ENCODE data around the gene ACSM3.
"Not testable (repeated sequence)": the region's sequence is repeated elsewhere in the genome, so short reads cannot be mapped to it uniquely, and the experiment has no call there.

ACSM3 gene

DNA sequence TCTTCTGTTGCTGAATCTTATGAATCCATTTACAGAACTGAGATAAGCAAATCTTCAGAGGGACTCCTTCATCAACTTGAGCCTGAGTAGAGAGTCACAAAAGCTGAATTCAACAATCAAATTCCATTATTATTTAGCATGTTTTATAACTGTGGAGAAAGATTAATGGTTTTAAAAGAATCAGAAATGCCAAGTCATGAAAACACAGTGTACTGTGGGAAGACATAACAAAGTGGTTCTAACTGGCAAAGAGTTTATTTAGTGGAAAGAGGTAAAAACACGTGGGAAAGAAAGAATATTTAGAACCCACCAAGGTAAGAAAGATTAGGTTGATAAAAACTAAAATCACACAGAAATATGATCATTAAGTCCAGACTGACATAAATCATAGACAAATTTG lies 37.5 kb downstream of the ACSM3 start:
- Histone ChIP-seq H3K9me3 (ENCODE audit: control insufficient read depth, low read length) (no peaks in the 10 kb centered on the region), H3K4ac (ENCODE audit: low read depth in 1 of 2, low read length in 2 of 2) (no peak overlapping the region), H2BK12ac (ENCODE audit: low read length in 2 of 2) (no peak overlapping the region), H3K4me1 (ENCODE audit: control insufficient read depth, insufficient read depth, low read depth, low read length) (no peaks in the 10 kb centered on the region), H3K27me3 (ENCODE audit: control insufficient read depth in 1 of 2, insufficient read depth in 1 of 2, low read length in 2 of 2) (no peaks in the 10 kb centered on the region), H2AK5ac (ENCODE audit: low read length, severe bottlenecking) (no peak overlapping the region), H3K9ac (ENCODE audit: low read length) (no peak overlapping the region), H2BK120ac (ENCODE audit: low read depth, low read length) (no peak overlapping the region), H4K91ac (ENCODE audit: low read length) (no peak overlapping the region), H2BK15ac (ENCODE audit: low read depth, poor library complexity, severe bottlenecking) (no peak overlapping the region), H3K4me3 (ENCODE audit: insufficient read depth in 1 of 2, low read depth in 1 of 2, low read length in 2 of 2) (no peak overlapping the region), H2BK5ac (ENCODE audit: low read depth, low read length, poor library complexity, severe bottlenecking) (no peak overlapping the region), H3K79me1 (replicated peaks; ENCODE audit: low read length, poor library complexity, severe bottlenecking) (no peaks in the 10 kb centered on the region), H3K27ac (ENCODE audit: low read length, poor library complexity, severe bottlenecking) (no peak overlapping the region), H3K23ac (ENCODE audit: low read length in 2 of 2) (no peak overlapping the region), H4K8ac (ENCODE audit: low read length) (no peak overlapping the region), H3K14ac (ENCODE audit: low read length in 2 of 2) (no peak overlapping the region), H3K36me3 (ENCODE audit: control insufficient read depth in 1 of 2, insufficient read depth in 2 of 2, low read depth in 1 of 2, low read length in 2 of 2) (peaks cover 0 to 36% of the 10 kb centered on the region in 2 experiments), H3K18ac (ENCODE audit: low read depth in 1 of 2, low read length in 2 of 2) (no peak overlapping the region), H3K4me2 (ENCODE audit: low read length, poor library complexity, severe bottlenecking) (no peak overlapping the region), H2AFZ (ENCODE audit: low read depth, low read length) (no peak overlapping the region)
- DNase-seq, result no peak
- no CpG with 5 or more reads among the region's 1 CpG for WGBS

- no peak overlapping the region for H2BK12ac ChIP-seq (ENCODE audit: low read length in 2 of 2)
- H2BK120ac ChIP-seq (ENCODE audit: low read depth, low read length), result no peak overlapping the region
- no peak overlapping the region for H2AK5ac ChIP-seq (ENCODE audit: low read length, severe bottlenecking)
- no peak overlapping the region for H3K9ac ChIP-seq (ENCODE audit: low read length)
- no peak overlapping the region for H3K4ac ChIP-seq (ENCODE audit: low read depth in 1 of 2, low read length in 2 of 2)
- H2BK15ac ChIP-seq (ENCODE audit: low read depth, poor library complexity, severe bottlenecking), result no peak overlapping the region
- peaks cover 2% of the 10 kb centered on the region for H3K79me1 ChIP-seq (replicated peaks; ENCODE audit: low read length, poor library complexity, severe bottlenecking)
- H3K36me3 ChIP-seq (ENCODE audit: control insufficient read depth in 1 of 2, insufficient read depth in 2 of 2, low read depth in 1 of 2, low read length in 2 of 2), result peaks cover 0 to 20% of the 10 kb centered on the region in 2 experiments
- DNase-seq, result no peak
- H3K27me3 ChIP-seq (ENCODE audit: control insufficient read depth in 1 of 2, insufficient read depth in 1 of 2, low read length in 2 of 2), result no peaks in the 10 kb centered on the region
- no peak overlapping the region for H3K14ac ChIP-seq (ENCODE audit: low read length in 2 of 2)
- no peak overlapping the region for H3K4me2 ChIP-seq (ENCODE audit: low read length, poor library complexity, severe bottlenecking)
- H3K4me3 ChIP-seq (ENCODE audit: insufficient read depth in 1 of 2, low read depth in 1 of 2, low read length in 2 of 2), result no peak overlapping the region
- H4K91ac ChIP-seq (ENCODE audit: low read length), result no peak overlapping the region
- no peak overlapping the region for H3K23ac ChIP-seq (ENCODE audit: low read length in 2 of 2)
- peaks cover 3% of the 10 kb centered on the region for H3K4me1 ChIP-seq (ENCODE audit: control insufficient read depth, insufficient read depth, low read depth, low read length)
- H2AFZ ChIP-seq (ENCODE audit: low read depth, low read length), result no peak overlapping the region
- H3K18ac ChIP-seq (ENCODE audit: low read depth in 1 of 2, low read length in 2 of 2), result no peak overlapping the region
- WGBS, result 58% methylated on average over 2 of the region's 2 CpGs
- H3K27ac ChIP-seq (ENCODE audit: low read length, poor library complexity, severe bottlenecking), result no peak overlapping the region
- no peaks in the 10 kb centered on the region for H3K9me3 ChIP-seq (ENCODE audit: control insufficient read depth, low read length)
- no peak overlapping the region for H4K8ac ChIP-seq (ENCODE audit: low read length)
- H2BK5ac ChIP-seq (ENCODE audit: low read depth, low read length, poor library complexity, severe bottlenecking), result no peak overlapping the region
These were observed 39.4 kb downstream of the ACSM3 start for GRCh38 chr16:20803192-20803560.

- Histone ChIP-seq H3K4me1 (ENCODE audit: control insufficient read depth, insufficient read depth, low read depth, low read length) (peaks cover 3% of the 10 kb centered on the region), H3K4ac (ENCODE audit: low read depth in 1 of 2, low read length in 2 of 2) (no peak overlapping the region)
- WGBS, result 86% methylated on average over 6 of the region's 7 CpGs
These were observed 39.9 kb downstream of the ACSM3 start for GRCh38 chr16:20803561-20804214.

GRCh38 chr16:20805684-20806167 lies 41.9 kb downstream of the ACSM3 start:
- H3K79me1 ChIP-seq (replicated peaks; ENCODE audit: low read length, poor library complexity, severe bottlenecking); H3K9me3 ChIP-seq (ENCODE audit: control insufficient read depth, low read length); DNase-seq; H2BK12ac ChIP-seq (ENCODE audit: low read length in 2 of 2); H2BK120ac ChIP-seq (ENCODE audit: low read depth, low read length); H2BK15ac ChIP-seq (ENCODE audit: low read depth, poor library complexity, severe bottlenecking); H3K36me3 ChIP-seq (ENCODE audit: control insufficient read depth in 1 of 2, insufficient read depth in 2 of 2, low read depth in 1 of 2, low read length in 2 of 2); H2AK5ac ChIP-seq (ENCODE audit: low read length, severe bottlenecking); H3K4me1 ChIP-seq (ENCODE audit: control insufficient read depth, insufficient read depth, low read depth, low read length); H3K23ac ChIP-seq (ENCODE audit: low read length in 2 of 2); H3K27me3 ChIP-seq (ENCODE audit: control insufficient read depth in 1 of 2, insufficient read depth in 1 of 2, low read length in 2 of 2); H2BK5ac ChIP-seq (ENCODE audit: low read depth, low read length, poor library complexity, severe bottlenecking): not testable (repeated sequence)
- Histone ChIP-seq H4K8ac (ENCODE audit: low read length) (peak overlapping the region; percentile 97), H4K91ac (ENCODE audit: low read length) (peak overlapping the region; percentile 91), H2AFZ (ENCODE audit: low read depth, low read length) (peak overlapping the region; percentile 99), H3K18ac (ENCODE audit: low read depth in 1 of 2, low read length in 2 of 2) (peak overlapping the region; percentile 80 to 97), H3K4me2 (ENCODE audit: low read length, poor library complexity, severe bottlenecking) (peak overlapping the region; percentile 70), H3K14ac (ENCODE audit: low read length in 2 of 2) (peak overlapping the region in 1 of 2 experiments; percentile 50), H3K27ac (ENCODE audit: low read length, poor library complexity, severe bottlenecking) (peak overlapping the region; percentile 48), H3K4ac (ENCODE audit: low read depth in 1 of 2, low read length in 2 of 2) (peak overlapping the region; percentile 79 to 89), H3K9ac (ENCODE audit: low read length) (peak overlapping the region; percentile 93), H3K4me3 (ENCODE audit: insufficient read depth in 1 of 2, low read depth in 1 of 2, low read length in 2 of 2) (peak overlapping the region; percentile 91 to 99)
- whole genome bisulfite sequencing, result 34% methylated on average over 11 of the region's 12 CpGs

More at GRCh38 chr16:20803561-20804214, 39.9 kb downstream of the ACSM3 start:
- Histone ChIP-seq H3K27me3 (ENCODE audit: control insufficient read depth in 1 of 2, insufficient read depth in 1 of 2, low read length in 2 of 2) (no peaks in the 10 kb centered on the region), H2BK120ac (ENCODE audit: low read depth, low read length) (no peak overlapping the region), H3K23ac (ENCODE audit: low read length in 2 of 2) (no peak overlapping the region), H3K36me3 (ENCODE audit: control insufficient read depth in 1 of 2, insufficient read depth in 2 of 2, low read depth in 1 of 2, low read length in 2 of 2) (peaks cover 0 to 15% of the 10 kb centered on the region in 2 experiments), H2BK15ac (ENCODE audit: low read depth, poor library complexity, severe bottlenecking) (no peak overlapping the region), H2AK5ac (ENCODE audit: low read length, severe bottlenecking) (no peak overlapping the region), H4K8ac (ENCODE audit: low read length) (no peak overlapping the region), H3K14ac (ENCODE audit: low read length in 2 of 2) (no peak overlapping the region), H2BK5ac (ENCODE audit: low read depth, low read length, poor library complexity, severe bottlenecking) (no peak overlapping the region), H3K9me3 (ENCODE audit: control insufficient read depth, low read length) (no peaks in the 10 kb centered on the region), H4K91ac (ENCODE audit: low read length) (no peak overlapping the region), H3K9ac (ENCODE audit: low read length) (no peak overlapping the region), H3K4me2 (ENCODE audit: low read length, poor library complexity, severe bottlenecking) (no peak overlapping the region), H3K79me1 (replicated peaks; ENCODE audit: low read length, poor library complexity, severe bottlenecking) (peaks cover 4% of the 10 kb centered on the region), H3K4me3 (ENCODE audit: insufficient read depth in 1 of 2, low read depth in 1 of 2, low read length in 2 of 2) (no peak overlapping the region), H3K27ac (ENCODE audit: low read length, poor library complexity, severe bottlenecking) (no peak overlapping the region), H2AFZ (ENCODE audit: low read depth, low read length) (no peak overlapping the region), H3K18ac (ENCODE audit: low read depth in 1 of 2, low read length in 2 of 2) (no peak overlapping the region), H2BK12ac (ENCODE audit: low read length in 2 of 2) (no peak overlapping the region)
- DNase-seq, result no peak

All from mesenchymal stem cell (in vitro differentiated cells and primary cell).